ENCODE results near the gene KRT13.

DNA sequence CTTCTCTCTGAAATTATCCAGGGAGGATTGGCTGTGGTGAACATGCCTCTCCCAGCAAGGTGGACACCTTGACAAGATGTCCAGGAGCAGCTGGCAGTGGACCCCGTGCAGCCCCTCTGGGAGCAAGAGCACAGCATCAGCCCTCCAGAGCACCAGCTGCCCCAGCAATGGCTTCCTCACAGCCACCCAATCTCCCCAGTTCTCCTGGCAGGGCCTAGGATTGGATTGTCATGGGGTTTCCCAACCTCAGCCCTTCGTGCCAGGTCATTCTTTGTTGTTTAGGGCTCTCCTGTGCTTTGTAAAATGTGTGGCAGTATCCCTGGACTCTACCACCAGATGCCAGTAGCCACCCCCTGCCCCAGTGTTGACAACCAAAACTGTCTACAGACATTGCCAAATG lies 13.9 kb downstream of the KRT13 start:
- TF ChIP-seq EZH2 (IDR thresholded peaks at IDR 0.05; ENCODE audit: borderline replicate concordance, low read depth, low read length, poor library complexity, severe bottlenecking) = no peak
- TF ChIP-seq, protein P1, sequence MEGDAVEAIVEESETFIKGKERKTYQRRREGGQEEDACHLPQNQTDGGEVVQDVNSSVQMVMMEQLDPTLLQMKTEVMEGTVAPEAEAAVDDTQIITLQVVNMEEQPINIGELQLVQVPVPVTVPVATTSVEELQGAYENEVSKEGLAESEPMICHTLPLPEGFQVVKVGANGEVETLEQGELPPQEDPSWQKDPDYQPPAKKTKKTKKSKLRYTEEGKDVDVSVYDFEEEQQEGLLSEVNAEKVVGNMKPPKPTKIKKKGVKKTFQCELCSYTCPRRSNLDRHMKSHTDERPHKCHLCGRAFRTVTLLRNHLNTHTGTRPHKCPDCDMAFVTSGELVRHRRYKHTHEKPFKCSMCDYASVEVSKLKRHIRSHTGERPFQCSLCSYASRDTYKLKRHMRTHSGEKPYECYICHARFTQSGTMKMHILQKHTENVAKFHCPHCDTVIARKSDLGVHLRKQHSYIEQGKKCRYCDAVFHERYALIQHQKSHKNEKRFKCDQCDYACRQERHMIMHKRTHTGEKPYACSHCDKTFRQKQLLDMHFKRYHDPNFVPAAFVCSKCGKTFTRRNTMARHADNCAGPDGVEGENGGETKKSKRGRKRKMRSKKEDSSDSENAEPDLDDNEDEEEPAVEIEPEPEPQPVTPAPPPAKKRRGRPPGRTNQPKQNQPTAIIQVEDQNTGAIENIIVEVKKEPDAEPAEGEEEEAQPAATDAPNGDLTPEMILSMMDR (conservative IDR thresholded peaks at IDR 0.05; ENCODE audit: low read depth, low read length) = no peak

Data from A673 (cell line).